Activated CD8-positive, alpha-beta memory T cell treated with anti-CD3 and anti-CD28 coated beads, Interleukin-2, amount 10 ng/mL, durations not matched to agents 7 days and 5 days (primary cell): ENCODE results near the gene KDM4C. TPM values are rescaled to one million over a fixed set of nuclear protein-coding genes. Genes with fewer than 3 reads are reported as not detected.
A peak's percentile ranks its signal among the peaks of the same experiment; 100 is the strongest.
"Not testable (repeated sequence)": the region's sequence is repeated elsewhere in the genome, so short reads cannot be mapped to it uniquely, and the experiment has no call there.

Experiments
- ATAC-seq: fragments of 150-1000 bp; cut with Tn5 transposase; one replicate; pipeline ENCODE4 v1.10.0; 2021; ENCODE audit warnings: moderate library complexity
- CTCF ChIA-PET: fragments of 350-600 bp; sonication (Branson Sonifier 250); formaldehyde crosslinking; loops from one replicate; lab custom pipeline; 2021; ENCODE audit warnings: antibody characterized with exemption; lab: Charles Lee
- DNase-seq: peaks from one replicate; pipeline ENCODE4 v3.0.0-alpha.2; 2020
- H3K27ac Mint-ChIP-seq: one replicate; pipeline ENCODE4 v1.8.0; 2021; ENCODE audit warnings: mild to moderate bottlenecking, mixed read lengths
- H3K27me3 Mint-ChIP-seq: one replicate; pipeline ENCODE4 v1.8.0; 2021; ENCODE audit warnings: mixed read lengths
- H3K36me3 Mint-ChIP-seq: one replicate; pipeline ENCODE4 v1.8.0; 2021; ENCODE audit warnings: mild to moderate bottlenecking, mixed read lengths
- H3K4me1 Mint-ChIP-seq: one replicate; pipeline ENCODE4 v1.8.0; 2021; ENCODE audit warnings: mixed read lengths
- H3K4me3 Mint-ChIP-seq: one replicate; pipeline ENCODE4 v1.8.0; 2021; ENCODE audit warnings: mild to moderate bottlenecking, moderate library complexity, mixed read lengths
- H3K9me3 Mint-ChIP-seq: one replicate; pipeline ENCODE4 v1.8.0; 2022; ENCODE audit warnings: low read depth, mixed read lengths
- total RNA-seq, 2 experiments: library from RNA; stranded (reverse); gene quantifications; one replicate each; pipeline ENCODE4 v1.2.3, GENCODE V29; 2021

Gene KDM4C
- total RNA-seq, 2 experiments from 2014 or later = 31.5 to 57.8 TPM

- Mint-ChIP-seq H3K27me3 (no peaks in the 10 kb centered on the region), H3K9me3 (peaks cover 3% of the 10 kb centered on the region), H3K36me3 (peaks cover 45% of the 10 kb centered on the region), H3K4me3 (no peak overlapping the region), H3K4me1 (peaks cover 16% of the 10 kb centered on the region), H3K27ac (no peak overlapping the region)
- DNase-seq (no peak), ATAC-seq (no peak)
- CTCF ChIA-PET = interaction anchor here (1.3 kb wide), 1 partner anchor 98 kb away, joined by 3 read pairs; no protein-coding TSS in a partner anchor
Measured at GRCh38 chr9:7009065-7009464, 251.3 kb downstream of the KDM4C start.

GRCh38 chr9:7011395-7012067 is 253.8 kb downstream of the KDM4C start:
- Mint-ChIP-seq H3K4me3 (no peak overlapping the region), H3K9me3 (peaks cover 3% of the 10 kb centered on the region), H3K27ac (peak overlapping the region; percentile 47), H3K4me1 (peaks cover 16% of the 10 kb centered on the region), H3K36me3 (peaks cover 47% of the 10 kb centered on the region), H3K27me3 (no peaks in the 10 kb centered on the region)
- DNase-seq = peak; percentile 65
- CTCF ChIA-PET = no interaction called here
- peak; percentile 86 for ATAC-seq

GRCh38 chr9:7027996-7028395 is 270.2 kb downstream of the KDM4C start:
- no peak for DNase-seq
- no peak overlapping the region for H3K4me3 Mint-ChIP-seq
- peaks cover 28% of the 10 kb centered on the region for H3K36me3 Mint-ChIP-seq
- no peaks in the 10 kb centered on the region for H3K4me1 Mint-ChIP-seq
- peaks cover 2% of the 10 kb centered on the region for H3K9me3 Mint-ChIP-seq
- CTCF ChIA-PET = interaction anchor here (0.6 kb wide), 1 partner anchor 210 kb away, joined by 4 read pairs; no protein-coding TSS in a partner anchor
- H3K27ac Mint-ChIP-seq = no peak overlapping the region
- ATAC-seq = no peak
- no peaks in the 10 kb centered on the region for H3K27me3 Mint-ChIP-seq

- no peaks in the 10 kb centered on the region for H3K4me1 Mint-ChIP-seq
- no peak for DNase-seq
- H3K27ac Mint-ChIP-seq = no peak overlapping the region
- peaks cover 2% of the 10 kb centered on the region for H3K9me3 Mint-ChIP-seq
- H3K36me3 Mint-ChIP-seq = peaks cover 24% of the 10 kb centered on the region
- H3K27me3 Mint-ChIP-seq = no peaks in the 10 kb centered on the region
- no peak overlapping the region for H3K4me3 Mint-ChIP-seq
- CTCF ChIA-PET = interaction anchor here (0.6 kb wide), 1 partner anchor 211 kb away, joined by 4 read pairs; no protein-coding TSS in a partner anchor
- no peak for ATAC-seq
Measured at GRCh38 chr9:7028591-7028990, 270.8 kb downstream of the KDM4C start.

GRCh38 chr9:7030943-7031342 is 273.2 kb downstream of the KDM4C start:
- CTCF ChIA-PET, H3K27me3 Mint-ChIP-seq: not testable (repeated sequence)
- peaks cover 19% of the 10 kb centered on the region for H3K36me3 Mint-ChIP-seq

GRCh38 chr9:7033076-7034045 is 275.6 kb downstream of the KDM4C start:
- DNase-seq (no peak), ATAC-seq (no peak)
- no peaks in the 10 kb centered on the region for H3K4me1 Mint-ChIP-seq
- H3K27me3 Mint-ChIP-seq = no peaks in the 10 kb centered on the region
- CTCF ChIA-PET = no interaction called here
- H3K27ac Mint-ChIP-seq = no peak overlapping the region
- no peaks in the 10 kb centered on the region for H3K9me3 Mint-ChIP-seq
- no peak overlapping the region for H3K4me3 Mint-ChIP-seq
- H3K36me3 Mint-ChIP-seq = peaks cover 11% of the 10 kb centered on the region

More at GRCh38 chr9:7030943-7031342, 273.2 kb downstream of the KDM4C start:
- not testable (repeated sequence) for H3K9me3 Mint-ChIP-seq, DNase-seq, ATAC-seq, H3K4me3 Mint-ChIP-seq, H3K4me1 Mint-ChIP-seq, H3K27ac Mint-ChIP-seq

- ATAC-seq (no peak), DNase-seq (no peak)
- no peaks in the 10 kb centered on the region for H3K9me3 Mint-ChIP-seq
- peaks cover 27% of the 10 kb centered on the region for H3K36me3 Mint-ChIP-seq
- CTCF ChIA-PET = no interaction called here
- H3K4me3 Mint-ChIP-seq = no peak overlapping the region
- no peaks in the 10 kb centered on the region for H3K4me1 Mint-ChIP-seq
- H3K27ac Mint-ChIP-seq = no peak overlapping the region
- H3K27me3 Mint-ChIP-seq = no peaks in the 10 kb centered on the region
Measured at GRCh38 chr9:7037176-7037575, 279.4 kb downstream of the KDM4C start.

- Mint-ChIP-seq H3K36me3 (peaks cover 20% of the 10 kb centered on the region), H3K4me1 (peaks cover 10% of the 10 kb centered on the region), H3K9me3 (no peaks in the 10 kb centered on the region), H3K27ac (no peak overlapping the region), H3K27me3 (no peaks in the 10 kb centered on the region), H3K4me3 (no peak overlapping the region)
- CTCF ChIA-PET = interaction anchor here (1.4 kb wide), 1 partner anchor 10 kb away, joined by 3 read pairs; no protein-coding TSS in a partner anchor
- DNase-seq (no peak), ATAC-seq (no peak)
Measured at GRCh38 chr9:7042124-7042523, 284.4 kb downstream of the KDM4C start.

GRCh38 chr9:7045361-7045760 is 287.6 kb downstream of the KDM4C start:
- CTCF ChIA-PET = no interaction called here
- no peak for DNase-seq
- no peak for ATAC-seq
- no peak overlapping the region for H3K27ac Mint-ChIP-seq
- no peak overlapping the region for H3K4me3 Mint-ChIP-seq
- H3K36me3 Mint-ChIP-seq = peaks cover 33% of the 10 kb centered on the region
- no peaks in the 10 kb centered on the region for H3K9me3 Mint-ChIP-seq
- H3K27me3 Mint-ChIP-seq = no peaks in the 10 kb centered on the region
- H3K4me1 Mint-ChIP-seq = peaks cover 10% of the 10 kb centered on the region

GRCh38 chr9:7051711-7052110 is 293.9 kb downstream of the KDM4C start:
- Mint-ChIP-seq H3K4me1 (peaks cover 22% of the 10 kb centered on the region), H3K27me3 (no peaks in the 10 kb centered on the region), H3K4me3 (no peak overlapping the region), H3K27ac (no peak overlapping the region), H3K36me3 (peaks cover 21% of the 10 kb centered on the region), H3K9me3 (no peaks in the 10 kb centered on the region)
- ATAC-seq (no peak), DNase-seq (no peak)
- CTCF ChIA-PET = interaction anchor here (1.1 to 1.8 kb wide), 2 partner anchors 16 to 182 kb away, joined by 3 to 4 read pairs; no protein-coding TSS in a partner anchor

- Mint-ChIP-seq H3K4me1 (peaks cover 22% of the 10 kb centered on the region), H3K4me3 (no peak overlapping the region), H3K9me3 (no peaks in the 10 kb centered on the region), H3K27me3 (no peaks in the 10 kb centered on the region), H3K27ac (no peak overlapping the region), H3K36me3 (peaks cover 6% of the 10 kb centered on the region)
- CTCF ChIA-PET = interaction anchor here (1.8 kb wide), 1 partner anchor 226 kb away, joined by 8 read pairs; no protein-coding TSS in a partner anchor
- DNase-seq (no peak), ATAC-seq (no peak)
Measured at GRCh38 chr9:7053903-7054302, 296.1 kb downstream of the KDM4C start.

- no peak for ATAC-seq
- CTCF ChIA-PET = interaction anchor here (0.9 kb wide), 1 partner anchor 160 kb away, joined by 3 read pairs; no protein-coding TSS in a partner anchor
- Mint-ChIP-seq H3K9me3 (no peaks in the 10 kb centered on the region), H3K27me3 (no peaks in the 10 kb centered on the region), H3K36me3 (peaks cover 2% of the 10 kb centered on the region), H3K4me3 (no peak overlapping the region), H3K27ac (no peak overlapping the region), H3K4me1 (peaks cover 22% of the 10 kb centered on the region)
- DNase-seq = no peak
Measured at GRCh38 chr9:7055171-7055903, 297.6 kb downstream of the KDM4C start.

- Mint-ChIP-seq H3K36me3 (peaks cover 2% of the 10 kb centered on the region), H3K4me1 (peaks cover 22% of the 10 kb centered on the region), H3K27me3 (no peaks in the 10 kb centered on the region), H3K27ac (no peak overlapping the region), H3K4me3 (no peak overlapping the region), H3K9me3 (no peaks in the 10 kb centered on the region)
- CTCF ChIA-PET = interaction anchor here (0.6 to 1.1 kb wide), 2 partner anchors 18 to 666 kb away, joined by 3 read pairs; no protein-coding TSS in a partner anchor
- no peak for DNase-seq
- ATAC-seq = no peak
Measured at GRCh38 chr9:7056254-7056653, 298.5 kb downstream of the KDM4C start.
